GM18517 (cell line): ENCODE data around the gene SPEG.

Source experiments
- ATAC-seq: cut with Tn5 transposase; IDR thresholded peaks from one replicate; pipeline ENCODE4 v1.9.1; 2021; ENCODE audit warnings: mild to moderate bottlenecking, moderate library complexity; ENCODE audit not compliant: unreplicated experiment

Gene SPEG

DNA sequence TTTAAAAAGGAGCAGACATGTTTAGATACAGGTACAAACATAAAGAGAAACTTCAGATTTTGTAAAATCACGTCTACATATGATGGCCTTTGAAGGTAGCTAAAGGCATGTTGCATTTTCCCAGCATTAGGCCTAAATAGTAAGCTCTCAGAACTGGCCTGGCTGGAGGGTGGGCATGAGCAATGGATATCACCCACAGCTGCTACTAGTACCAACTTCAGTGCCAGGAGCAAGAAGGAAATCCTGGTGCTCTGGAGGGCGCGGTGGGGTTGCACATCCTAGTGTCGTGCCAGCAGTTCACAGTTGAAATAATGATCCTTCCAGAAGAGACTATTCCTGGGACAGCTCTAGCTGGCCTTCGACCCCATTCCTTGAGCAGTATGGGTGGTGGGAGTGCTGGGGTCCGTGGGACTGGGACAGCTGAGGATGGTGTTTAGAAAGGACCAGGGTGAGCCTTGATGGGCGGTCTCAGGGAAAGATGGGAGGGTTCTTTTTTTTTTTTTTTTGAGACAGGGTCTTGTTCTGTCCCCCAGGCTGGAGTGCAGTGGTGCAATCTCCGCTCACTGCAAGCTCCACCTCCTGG is 11.6 kb upstream of the SPEG start:
- no peak for ATAC-seq

DNA sequence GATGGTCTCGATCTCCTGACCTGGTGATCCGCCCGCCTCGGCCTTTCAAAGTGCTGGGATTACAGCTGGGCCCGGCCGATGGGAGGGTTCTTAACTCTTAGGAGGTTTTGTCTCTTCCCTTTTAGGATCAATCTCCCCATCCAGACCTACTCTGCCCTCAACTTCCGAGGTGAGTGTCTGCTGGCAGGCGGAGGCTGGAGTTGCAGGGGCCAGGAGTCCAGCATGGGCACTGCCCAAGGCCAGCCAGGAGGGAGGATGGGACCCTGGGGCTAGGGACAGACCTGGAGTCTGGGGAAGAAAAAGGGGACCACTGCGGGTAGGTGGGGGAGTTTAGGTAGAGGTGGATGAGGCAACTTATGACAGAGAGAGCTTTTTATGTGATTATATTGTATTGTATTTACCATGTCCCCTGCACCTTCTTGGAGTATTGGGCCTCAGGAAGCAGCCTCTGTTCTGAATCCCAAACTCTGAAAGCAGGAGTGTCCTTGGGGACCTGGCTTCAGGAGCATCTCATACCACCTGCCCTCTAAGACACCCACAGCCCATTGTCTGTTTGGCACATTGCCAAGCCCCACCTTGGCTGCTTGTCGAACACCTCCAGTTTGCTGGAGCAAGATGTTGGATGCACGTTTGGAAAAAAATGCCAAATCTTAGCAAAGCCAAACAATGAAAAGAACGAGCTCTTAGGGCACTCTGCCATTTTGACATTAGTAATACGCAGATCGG is 10.8 kb upstream of the SPEG start:
- no peak for ATAC-seq

DNA sequence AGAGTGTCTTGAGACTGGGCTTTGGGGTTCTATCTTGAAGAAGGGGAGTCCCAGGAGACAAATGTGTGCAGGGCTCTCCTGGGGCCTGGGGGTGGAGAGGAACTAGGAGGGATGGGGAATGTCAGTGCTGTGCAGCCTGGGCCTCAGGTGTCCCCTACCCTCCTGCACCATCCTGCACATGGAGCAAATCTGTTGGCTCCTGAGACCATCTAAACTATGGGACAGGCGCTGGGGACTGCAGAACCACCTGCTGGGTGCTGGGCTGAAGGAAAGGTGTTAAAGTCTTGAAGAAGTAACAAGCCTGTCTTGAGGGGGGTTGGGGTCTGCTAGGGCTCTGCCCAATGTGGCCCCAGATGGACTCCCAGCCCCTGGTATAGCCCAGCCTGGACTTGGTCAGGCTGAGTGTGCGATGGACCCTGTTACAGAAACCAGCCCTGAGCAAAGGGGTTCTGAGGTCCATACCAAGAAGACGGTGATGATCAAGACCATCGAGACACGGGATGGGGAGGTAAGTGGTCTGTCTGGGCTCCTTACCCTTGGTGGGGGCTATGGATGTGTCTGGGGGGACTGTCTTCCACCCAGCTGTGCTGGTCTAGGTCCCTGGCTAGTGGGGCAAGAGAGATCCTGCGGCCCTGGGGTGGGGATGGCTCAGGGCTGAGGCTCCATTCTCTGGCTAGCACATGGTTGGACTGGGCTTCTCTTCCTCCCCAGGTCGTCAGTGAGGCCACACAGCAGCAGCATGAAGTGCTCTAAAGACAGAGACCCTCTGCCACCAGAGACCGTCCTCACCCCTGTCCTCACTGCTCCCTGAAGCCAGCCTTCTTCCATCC is 9.2 kb upstream of the SPEG start:
- ATAC-seq, result no peak

DNA sequence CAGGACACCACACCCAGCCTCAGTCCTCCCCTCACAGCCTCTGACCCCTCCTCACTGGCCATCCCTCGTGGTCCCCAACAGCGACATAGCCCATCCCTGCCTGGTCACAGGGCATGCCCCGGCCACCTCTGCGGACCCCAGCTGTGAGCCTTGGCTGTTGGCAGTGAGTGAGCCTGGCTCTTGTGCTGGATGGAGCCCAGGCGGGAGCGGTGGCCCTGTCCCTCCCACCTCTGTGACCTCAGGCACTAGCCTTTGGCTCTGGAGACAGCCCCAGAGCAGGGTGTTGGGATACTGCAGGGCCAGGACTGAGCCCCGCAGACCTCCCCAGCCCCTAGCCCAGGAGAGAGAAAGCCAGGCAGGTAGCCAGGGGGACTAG is 8.6 kb upstream of the SPEG start:
- ATAC-seq, result no peak

DNA sequence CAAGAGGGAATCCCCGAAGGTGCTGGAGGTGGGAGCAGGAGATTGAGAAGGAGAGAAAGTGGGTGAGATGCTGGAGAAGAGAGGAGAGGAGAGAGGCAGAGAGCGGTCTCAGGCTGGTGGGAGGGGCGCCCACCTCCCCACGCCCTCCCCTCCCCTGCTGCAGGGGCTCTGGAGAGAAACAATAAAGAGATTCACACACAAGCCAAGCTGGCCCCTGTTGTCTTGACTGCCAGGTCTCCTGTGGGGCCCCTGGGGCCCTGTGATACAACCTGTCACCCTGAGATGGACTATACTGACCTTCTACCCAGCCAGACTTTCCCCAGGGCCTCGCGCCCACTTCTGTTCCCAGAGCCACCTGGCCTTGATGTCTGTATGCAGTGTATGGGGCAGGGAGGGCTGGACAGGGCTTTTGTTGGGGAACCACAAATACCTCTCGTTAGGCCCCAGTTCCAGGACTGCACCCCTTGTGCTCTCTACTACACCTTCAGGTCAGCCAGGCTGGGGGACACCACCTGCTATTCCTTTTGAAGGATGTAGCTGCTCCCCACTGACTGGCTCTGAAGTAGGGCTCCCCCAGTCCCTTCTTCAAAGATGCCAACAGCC is 8.0 kb upstream of the SPEG start:
- no peak for ATAC-seq

DNA sequence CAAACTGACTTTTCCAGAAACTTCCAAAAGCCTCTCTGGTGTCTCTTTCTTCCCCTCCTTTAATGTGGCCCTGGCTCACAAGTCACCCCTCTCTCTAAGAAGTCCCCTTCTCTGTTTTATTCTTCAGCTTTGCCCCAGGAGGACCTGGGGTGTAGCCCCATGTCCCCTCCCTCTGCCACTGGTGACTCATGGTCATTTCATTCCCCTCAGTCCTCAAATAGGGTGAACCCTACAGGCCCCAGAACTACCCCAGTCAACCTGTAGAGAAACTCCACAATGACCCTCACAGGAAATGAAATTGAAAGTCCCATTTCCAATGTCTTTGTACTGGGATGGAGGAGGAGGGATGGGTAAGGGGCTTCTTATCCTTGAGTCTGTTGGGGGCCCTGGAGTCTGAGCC is 6.2 kb upstream of the SPEG start:
- ATAC-seq, result no peak

DNA sequence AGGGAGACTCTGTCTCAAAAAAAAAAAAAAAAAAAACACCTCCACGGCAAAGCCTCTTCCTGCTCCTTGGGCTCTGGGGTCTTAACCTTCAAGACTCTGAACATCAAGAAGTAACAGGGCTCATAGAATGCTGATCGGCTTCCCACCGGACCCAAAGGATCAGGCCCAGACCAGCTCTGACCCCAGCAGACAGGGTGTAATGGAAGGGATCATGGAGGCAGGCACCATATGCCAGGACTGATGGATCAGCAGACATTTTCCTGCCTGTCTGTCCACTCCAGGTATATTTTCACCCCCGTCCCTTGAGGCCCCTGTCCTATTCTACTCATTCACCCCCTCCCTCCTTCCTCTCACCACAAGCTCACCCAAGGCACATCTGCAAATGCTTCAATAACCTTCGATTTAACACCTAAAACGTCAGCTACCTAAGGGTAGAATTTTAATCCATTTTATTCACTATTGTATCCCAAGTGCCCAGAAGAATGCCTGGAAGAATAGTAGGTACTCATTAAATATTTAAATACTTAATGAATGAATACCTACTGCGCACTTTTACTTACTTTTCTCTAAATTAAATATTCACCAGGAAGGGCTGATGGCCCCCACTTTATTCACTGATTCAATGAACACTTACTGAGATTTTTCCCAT is 4.6 kb upstream of the SPEG start:
- ATAC-seq, result no peak

DNA sequence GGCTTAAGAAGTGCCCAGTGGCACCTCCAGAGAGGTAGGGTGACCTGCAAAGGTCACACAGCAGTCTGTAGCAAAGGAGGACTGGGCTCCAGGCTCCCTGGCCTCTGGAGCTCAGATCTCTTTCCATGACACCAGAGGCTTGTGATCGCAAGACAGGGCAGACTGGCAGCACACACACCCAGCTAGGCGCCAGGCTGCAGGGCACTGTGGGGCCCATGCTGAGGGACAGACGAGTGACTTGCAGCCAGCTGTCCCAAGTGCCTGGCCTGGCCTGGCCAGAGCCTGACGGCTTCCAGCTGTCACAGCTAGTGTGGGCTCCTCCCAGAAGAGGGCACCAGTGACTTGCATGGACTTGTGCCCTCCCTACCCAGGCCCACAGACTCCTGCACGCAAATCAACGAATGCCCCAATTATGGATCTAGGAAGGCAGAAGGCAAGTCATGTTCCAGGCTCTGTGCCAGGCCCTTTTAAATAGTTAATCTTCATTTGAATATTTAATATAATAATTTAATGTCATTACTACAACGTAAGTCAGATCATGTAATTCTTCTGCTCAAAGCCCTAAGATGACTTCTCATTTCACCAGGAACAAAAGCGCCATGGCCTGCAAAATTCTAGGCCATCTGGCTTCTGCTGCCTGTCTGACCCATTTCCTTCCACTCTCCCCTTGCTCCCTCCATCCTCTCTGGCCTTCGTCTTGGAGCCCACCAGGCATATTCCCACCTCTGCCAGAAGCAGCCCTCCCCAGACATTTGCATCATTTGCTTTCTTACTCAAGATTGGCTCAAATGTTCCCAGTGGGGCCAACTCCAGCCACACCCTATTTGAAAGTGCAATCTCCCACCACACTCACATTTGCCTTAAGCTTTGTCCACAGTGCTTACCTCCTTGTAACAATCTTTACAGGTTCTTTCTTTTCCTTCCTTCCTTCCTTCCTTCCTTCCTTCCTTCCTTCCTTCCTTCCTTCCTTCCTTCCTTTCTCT is 3.7 kb upstream of the SPEG start:
- no peak for ATAC-seq

DNA sequence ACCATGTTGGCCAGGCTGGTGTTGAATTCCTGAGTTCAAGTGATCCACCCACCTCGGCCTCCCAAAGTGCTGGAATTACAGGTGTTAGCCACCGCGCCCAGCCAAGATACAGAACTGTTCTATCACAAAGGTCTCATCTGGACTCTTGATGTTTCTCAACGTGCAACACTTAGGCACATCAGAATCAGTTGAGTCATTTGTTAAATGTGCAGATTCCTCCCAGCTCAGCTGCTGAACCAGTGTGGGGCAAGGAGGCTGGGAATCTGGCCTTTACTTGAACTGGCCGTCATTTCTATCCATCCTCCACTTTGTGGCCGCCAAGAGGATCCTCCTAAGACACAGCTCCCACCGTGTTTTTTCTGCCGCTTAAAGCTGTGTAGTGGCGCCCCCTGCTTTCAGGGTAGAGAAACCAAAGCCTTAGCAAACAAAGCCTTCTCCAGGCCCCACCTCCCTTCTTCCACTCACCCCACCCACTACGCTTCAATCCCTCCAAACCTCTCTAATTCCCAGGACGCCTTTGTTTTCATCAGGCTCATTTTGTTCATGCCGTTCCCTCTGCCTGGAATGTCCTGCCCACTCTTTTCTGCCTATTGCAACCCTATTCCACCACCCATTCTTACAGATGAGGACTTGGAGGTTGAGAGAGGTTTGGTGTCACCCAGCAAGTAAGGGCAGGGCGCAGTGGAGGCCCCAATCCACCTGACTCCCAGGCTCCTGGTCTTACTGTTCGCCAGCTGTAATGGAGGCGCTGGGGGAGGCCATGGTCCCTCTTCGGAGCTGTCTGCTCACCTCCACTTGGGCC is 776 bp upstream of the SPEG start:
- no peak for ATAC-seq

DNA sequence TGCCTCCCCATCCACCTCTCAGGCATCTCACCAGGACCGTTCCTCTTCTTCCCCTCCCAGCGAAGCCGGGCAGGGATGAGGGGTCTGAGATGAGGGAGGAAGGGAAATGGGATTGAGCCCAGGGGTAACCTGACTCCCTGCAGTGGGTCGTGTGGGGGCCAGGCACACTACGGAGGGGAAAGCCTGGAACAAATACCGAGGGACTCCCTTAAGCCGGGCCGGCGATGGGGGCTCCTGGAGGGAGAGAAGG is 250 bp upstream of the SPEG start:
- ATAC-seq, result no peak

DNA sequence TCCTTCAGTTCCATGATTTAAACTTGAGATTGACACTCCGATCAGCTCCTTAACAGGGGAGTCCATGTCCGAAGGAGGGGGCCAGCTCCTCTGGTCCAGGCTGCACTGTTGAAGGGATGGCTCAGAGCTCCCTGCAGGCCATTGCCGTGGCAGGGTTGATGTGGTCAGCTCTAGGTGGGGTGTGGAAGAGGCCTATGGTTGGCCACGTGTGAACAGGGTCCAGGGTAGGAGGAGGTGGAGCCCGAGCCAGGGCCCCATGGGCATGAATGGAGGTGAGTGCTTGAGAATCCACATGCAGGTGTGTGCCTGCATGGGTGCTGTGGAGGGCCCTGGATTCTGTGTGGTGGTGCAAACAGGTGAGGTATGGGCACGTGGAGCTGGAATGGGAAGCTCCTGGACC is 1.1 kb downstream of the SPEG start:
- no peak for ATAC-seq

DNA sequence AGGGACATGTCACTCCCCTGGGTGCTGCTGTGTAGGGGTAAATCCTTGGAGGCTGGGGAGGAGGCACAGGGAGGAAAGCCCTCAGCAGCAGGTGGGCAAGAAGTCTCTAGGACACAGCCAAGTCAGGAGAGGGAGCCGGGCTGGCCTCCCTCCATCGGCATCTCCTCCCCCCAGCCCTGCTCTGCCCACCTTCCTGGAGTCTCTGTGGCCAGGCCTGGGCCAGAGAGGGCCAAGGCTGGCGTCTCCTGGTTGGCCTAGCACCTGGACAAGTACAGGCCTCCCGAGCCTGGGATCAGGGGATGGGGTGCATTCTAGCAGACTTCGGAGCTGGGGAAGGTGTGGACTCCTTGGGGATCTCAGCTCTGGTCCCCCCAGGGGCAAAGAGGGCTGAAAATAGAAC is 1.8 kb downstream of the SPEG start:
- no peak for ATAC-seq

DNA sequence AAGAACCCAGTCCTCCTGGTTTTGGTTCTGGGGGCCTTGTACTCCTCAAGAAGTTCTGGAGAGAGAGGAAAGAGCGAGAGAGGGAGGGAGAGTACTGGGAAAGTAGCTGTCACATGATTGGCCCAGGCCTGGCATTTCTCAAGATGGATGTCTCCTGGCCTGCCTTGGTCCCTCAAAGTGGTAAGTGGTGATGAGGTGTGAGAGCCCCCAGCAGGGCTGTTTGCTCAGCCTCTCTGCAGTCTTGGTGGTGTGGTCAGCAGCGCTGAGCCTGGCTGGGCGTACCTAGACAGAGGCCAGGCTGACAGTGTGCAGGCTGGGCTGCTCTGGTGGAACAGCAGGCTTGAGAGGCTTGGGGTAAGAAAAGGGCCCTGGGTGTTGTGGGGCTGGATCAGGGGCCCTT is 2.5 kb downstream of the SPEG start:
- ATAC-seq, result no peak

DNA sequence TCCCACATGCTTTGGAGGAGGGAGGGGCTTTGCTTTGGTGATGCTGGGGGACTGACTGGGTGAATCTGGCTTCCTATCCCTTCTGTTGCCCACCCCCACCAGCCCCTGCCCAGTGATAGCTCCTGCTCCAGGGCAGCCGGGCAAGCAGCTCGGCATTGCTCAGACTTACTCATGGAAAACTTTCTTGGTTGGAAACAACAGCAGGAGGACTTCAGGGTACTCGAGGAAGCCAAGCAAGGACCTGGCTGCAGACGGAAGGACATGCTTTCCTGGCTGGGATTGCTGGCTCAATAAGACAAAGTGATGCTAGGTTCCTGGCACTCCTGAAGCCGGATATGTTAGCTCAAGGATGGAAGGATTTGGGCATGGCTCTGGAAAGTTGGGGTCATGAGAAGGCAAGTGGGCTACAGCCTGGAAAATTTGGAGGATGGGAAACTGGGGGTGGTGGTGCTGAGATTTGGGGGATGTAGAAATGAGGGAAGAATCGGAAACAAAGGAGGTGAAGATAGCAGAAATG is 3.1 kb downstream of the SPEG start:
- no peak for ATAC-seq

DNA sequence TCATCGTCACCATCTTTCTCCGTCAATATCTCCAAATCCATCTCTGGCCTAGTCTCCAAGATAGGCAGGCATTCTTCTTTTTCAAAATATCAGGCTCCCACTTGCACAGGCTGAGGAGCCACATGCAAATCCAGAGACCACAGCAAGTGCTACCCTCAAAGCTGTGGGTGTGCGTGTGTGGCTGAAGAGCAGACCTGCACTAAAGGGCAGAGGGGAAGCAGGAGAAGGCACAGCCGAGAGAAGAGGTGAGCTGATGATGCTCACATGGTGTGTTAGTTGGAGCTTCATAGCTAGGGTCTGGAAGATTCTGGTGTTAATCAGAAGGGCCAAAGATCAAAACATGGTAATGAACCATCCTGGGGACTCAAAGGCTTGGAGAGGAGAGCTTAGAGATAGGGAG is 3.8 kb downstream of the SPEG start:
- no peak for ATAC-seq

DNA sequence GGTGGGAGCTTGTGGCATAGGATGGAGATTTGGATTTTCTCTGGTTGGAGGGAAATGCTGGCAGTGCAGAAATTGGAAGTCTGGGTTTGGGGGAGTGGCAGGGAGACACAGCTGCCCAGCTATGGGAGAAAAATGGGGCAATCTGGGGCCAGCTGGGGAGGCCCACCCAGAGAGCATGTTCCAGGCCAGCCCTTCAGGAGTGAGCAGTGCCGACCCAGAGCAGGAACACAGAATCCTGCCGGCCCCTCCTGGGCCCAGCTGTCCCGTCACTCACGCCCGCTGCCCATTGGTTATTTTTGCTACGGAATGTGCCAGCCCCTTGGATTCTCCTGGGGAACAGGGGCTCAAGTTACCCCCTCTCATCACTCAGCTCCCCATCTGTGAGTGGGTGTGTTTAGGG is 4.9 kb downstream of the SPEG start:
- no peak for ATAC-seq

DNA sequence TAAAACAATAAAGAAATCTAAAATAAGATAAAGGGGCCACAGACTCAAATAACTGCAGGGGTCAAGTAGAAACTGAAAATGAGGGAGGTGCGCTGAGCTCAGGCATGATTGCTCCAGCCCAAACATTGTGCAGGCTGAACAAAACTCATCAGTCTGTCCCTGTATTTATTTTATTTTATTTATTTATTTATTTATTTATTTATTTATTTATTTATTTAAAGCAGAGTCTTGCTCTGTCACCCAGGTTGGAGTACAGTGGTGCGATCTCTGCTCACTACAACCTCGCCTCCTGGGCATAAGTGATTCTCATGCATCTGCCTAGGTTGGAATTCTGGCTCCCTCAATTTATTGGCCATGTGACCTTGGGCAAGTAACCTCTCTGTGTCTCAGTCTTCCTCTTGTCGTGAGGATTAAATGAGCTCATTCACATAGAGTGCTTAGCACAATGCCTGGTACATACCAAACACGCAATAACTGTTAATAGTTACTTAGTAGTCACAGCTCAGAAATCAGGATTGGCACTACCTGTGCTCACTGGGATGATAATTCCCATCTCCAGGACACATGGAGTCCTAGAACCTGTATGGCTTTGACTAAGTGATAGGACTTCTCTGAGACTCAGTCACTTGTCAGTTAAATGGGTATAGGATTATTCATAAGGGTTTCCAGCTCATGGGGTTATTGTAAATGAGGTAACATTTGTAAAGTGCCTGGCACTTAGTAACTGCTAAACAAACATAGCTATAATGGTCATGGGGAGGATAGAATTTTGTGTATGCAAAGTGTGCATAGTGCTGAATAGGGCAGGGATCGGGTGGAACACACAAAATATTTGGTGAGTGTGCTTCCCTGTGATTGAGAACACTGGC is 6.0 kb downstream of the SPEG start:
- no peak for ATAC-seq

DNA sequence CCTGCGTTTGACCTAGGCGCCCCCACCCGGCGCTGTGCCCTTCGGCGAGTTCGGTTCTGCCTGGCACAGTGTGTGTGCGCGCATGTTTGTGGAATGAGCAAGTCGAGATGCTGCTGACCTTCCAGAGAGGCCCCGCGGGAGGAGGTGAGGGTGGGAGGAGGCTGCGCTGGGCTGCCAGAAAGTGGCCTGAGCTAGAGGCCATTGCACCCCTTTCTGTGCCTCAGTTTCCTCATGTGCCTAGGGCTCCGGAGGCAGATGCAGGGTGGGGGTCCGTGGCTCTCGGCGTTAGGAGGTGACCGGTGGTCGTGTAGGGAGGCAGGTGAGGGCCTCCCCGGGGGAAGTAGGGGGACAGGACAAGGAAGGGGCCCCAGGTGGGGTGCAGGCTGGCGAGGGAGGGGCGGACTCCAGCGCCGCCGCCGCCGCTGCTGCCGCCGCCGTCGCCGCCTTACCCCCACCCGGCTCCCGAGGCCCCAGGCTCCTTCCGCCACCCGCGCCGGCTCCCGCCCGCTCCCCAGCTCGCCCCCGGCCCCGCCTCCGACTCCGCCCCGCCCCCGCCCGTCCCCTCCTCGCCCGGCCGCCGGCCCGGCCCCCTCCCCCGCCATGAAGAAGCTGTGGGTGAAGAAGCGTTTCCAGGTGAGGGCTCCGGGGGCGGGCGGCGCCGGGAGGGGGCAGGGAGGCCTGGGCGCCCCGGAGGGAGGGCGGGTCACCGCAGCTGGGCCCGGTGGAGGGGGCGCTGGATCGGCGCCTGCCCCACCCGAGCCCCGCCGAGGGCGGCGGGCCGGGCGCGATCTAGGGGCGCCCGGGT is 7.0 kb downstream of the SPEG start:
- no peak for ATAC-seq
